Measurements from ENCODE around the gene ETV3L. TPM values are rescaled to one million over a fixed set of nuclear protein-coding genes. Genes with fewer than 3 reads are reported as not detected.
A peak's percentile ranks its signal among the peaks of the same experiment; 100 is the strongest.

Gene ETV3L
- total and polyA plus RNA-seq, 11 donors, result not detected

GRCh38 chr1:157047062-157047410, 52.6 kb downstream of the ETV3L start:
- ATAC-seq (no peak), DNase-seq (no peak)
- H3K4me1 ChIP-seq, result peaks cover 3 to 34% (median 29%) of the 10 kb centered on the region in 12 donors
- H3K27ac ChIP-seq, result no peak overlapping the region
- peaks cover 0 to 9% (median 3%) of the 10 kb centered on the region in 12 donors for H3K9me3 ChIP-seq
- 54 to 70% (median 65%) methylated on average over 2 of the region's 2 CpGs for WGBS, 4 donors
- peaks cover 0 to 4% (median 0%) of the 10 kb centered on the region in 9 donors for H3K27me3 ChIP-seq
- H3K4me3 ChIP-seq, result peak overlapping the region in 1 of 12 donors; percentile 68
- intact Hi-C loops (cut with DNase I), result loop anchor here in 2 of 10 donors (10.0 kb wide), 1 partner anchor 62 kb away; no protein-coding TSS in a partner anchor
- no peak for TF ChIP-seq POLR2A (IDR thresholded peaks at IDR 0.05)
- TF ChIP-seq, protein P1, sequence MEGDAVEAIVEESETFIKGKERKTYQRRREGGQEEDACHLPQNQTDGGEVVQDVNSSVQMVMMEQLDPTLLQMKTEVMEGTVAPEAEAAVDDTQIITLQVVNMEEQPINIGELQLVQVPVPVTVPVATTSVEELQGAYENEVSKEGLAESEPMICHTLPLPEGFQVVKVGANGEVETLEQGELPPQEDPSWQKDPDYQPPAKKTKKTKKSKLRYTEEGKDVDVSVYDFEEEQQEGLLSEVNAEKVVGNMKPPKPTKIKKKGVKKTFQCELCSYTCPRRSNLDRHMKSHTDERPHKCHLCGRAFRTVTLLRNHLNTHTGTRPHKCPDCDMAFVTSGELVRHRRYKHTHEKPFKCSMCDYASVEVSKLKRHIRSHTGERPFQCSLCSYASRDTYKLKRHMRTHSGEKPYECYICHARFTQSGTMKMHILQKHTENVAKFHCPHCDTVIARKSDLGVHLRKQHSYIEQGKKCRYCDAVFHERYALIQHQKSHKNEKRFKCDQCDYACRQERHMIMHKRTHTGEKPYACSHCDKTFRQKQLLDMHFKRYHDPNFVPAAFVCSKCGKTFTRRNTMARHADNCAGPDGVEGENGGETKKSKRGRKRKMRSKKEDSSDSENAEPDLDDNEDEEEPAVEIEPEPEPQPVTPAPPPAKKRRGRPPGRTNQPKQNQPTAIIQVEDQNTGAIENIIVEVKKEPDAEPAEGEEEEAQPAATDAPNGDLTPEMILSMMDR (IDR thresholded peaks at IDR 0.05), result no peak
- no peaks in the 10 kb centered on the region for H3K36me3 ChIP-seq

DNA sequence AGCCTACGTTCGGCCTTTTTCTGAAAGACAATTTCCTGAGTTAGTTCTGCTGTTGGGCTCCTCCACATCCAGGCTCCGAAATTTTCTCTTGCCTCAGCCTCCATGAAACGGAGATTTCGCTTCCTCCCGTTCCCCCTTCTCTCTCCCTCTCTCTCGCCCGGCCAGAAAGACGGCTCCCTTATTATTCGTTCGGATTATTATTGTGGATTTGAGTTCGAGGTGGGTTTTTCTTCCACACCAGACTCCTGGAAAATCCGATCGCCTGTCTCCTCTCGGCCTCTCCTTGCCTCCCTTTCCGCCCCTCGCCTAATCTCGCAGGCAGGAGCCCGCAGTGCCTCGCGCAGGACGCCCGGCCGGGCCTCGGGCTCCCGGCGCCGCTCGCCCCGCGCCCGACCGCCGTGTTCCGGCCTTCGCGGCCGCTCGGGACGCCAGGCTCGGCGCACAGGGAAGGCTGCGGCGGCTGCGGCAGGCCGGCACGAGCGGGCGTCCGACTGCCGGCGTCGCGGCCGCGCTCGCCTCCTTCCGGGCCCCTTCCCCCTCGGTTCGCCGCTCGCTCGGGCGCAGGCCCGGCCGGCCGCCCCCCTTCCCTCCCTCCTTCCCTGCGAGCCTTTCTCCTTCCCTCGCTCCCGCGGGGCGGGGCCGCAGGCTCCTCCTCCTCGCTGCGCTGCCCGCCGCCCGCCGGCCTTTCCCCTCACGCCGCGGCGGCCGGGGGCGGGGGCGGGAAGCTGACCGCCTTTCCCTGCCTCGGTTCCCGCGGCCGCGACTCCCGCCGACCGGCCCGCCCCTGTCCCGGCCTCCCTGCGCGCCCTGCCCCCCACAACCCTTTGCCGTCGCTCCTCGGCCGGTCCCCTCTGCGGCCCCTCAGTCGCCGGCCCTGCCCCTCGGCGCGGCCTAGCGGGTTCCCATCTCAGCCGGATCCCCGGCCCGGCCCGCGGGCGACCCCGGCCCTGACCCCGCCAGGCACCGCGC, 54.1 kb downstream of the ETV3L start, which contains the start of gene ARHGEF11:
Gene ARHGEF11 (minus strand): TSS at position 493 of the 969 bp plus-strand sequence. CDS start 1,412 bp downstream, outside the sequence.
- DNase-seq, result peak; percentile 93 to 95 (median 94)
- H3K4me3 ChIP-seq, result peak within 1 kb of the TSS; percentile 39 to 92 (median 69)
- peak; percentile 90 to 98 (median 98) for ATAC-seq
- H3K27ac ChIP-seq, result peak within 1 kb of the TSS; percentile 76 to 94 (median 90)
- H3K4me1 ChIP-seq, result peaks cover 3 to 49% (median 44%) of the 10 kb centered on the region in 12 donors
- H3K36me3 ChIP-seq, result no peaks in the 10 kb centered on the region
- no peaks in the 10 kb centered on the region for H3K9me3 ChIP-seq
- intact Hi-C loops (cut with DNase I), result loop anchor here in 2 of 10 donors (10.0 kb wide), 1 partner anchor 61 kb away; no protein-coding TSS in a partner anchor
- peaks cover 0 to 4% (median 0%) of the 10 kb centered on the region in 9 donors for H3K27me3 ChIP-seq
- peak in 1 of 2 donors; percentile 66 for TF ChIP-seq POLR2A (IDR thresholded peaks at IDR 0.05)
- TF ChIP-seq, protein P1 (IDR thresholded peaks at IDR 0.05), result no peak
- WGBS, 4 donors, result 0 to 1% (median 0%) methylated on average over 66 to 120 of the region's 120 CpGs

DNA sequence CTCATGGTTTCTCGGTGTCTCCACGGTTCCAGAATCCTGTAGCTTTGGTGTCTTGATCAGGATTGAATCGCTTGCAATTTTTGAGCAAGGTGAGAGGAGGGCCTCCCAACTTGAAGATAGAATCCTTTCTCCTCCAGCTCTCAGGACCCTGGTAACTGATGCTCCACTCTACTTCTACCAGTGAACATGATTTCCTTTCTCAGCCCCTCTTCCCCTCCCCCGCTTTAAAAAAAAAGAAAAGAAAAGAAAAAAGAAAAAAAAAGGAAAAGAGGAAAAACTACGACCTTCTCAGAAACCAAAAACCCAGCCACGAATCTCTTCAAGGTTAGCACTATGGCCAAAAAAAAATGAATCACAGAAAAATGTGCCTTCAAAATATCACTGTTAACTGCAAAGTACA, 55.3 kb downstream of the ETV3L start:
- 46 to 51% (median 47%) methylated on average over 6 of the region's 6 CpGs for WGBS, 4 donors
- H3K9me3 ChIP-seq, result no peaks in the 10 kb centered on the region
- H3K27me3 ChIP-seq, result peaks cover 0 to 4% (median 0%) of the 10 kb centered on the region in 9 donors
- intact Hi-C loops (cut with DNase I), result loop anchor here in 2 of 10 donors (10.0 kb wide), 1 partner anchor 60 kb away; no protein-coding TSS in a partner anchor
- ATAC-seq (no peak), DNase-seq (no peak)
- no peak for TF ChIP-seq POLR2A (IDR thresholded peaks at IDR 0.05)
- TF ChIP-seq, protein P1 (IDR thresholded peaks at IDR 0.05), result no peak
- peak overlapping the region in 11 of 12 donors; percentile 2 to 92 (median 68) for H3K4me3 ChIP-seq
- peaks cover 3 to 58% (median 53%) of the 10 kb centered on the region in 12 donors for H3K4me1 ChIP-seq
- no peaks in the 10 kb centered on the region for H3K36me3 ChIP-seq
- peak overlapping the region in 3 of 12 donors; percentile 28 to 92 (median 89) for H3K27ac ChIP-seq

DNA sequence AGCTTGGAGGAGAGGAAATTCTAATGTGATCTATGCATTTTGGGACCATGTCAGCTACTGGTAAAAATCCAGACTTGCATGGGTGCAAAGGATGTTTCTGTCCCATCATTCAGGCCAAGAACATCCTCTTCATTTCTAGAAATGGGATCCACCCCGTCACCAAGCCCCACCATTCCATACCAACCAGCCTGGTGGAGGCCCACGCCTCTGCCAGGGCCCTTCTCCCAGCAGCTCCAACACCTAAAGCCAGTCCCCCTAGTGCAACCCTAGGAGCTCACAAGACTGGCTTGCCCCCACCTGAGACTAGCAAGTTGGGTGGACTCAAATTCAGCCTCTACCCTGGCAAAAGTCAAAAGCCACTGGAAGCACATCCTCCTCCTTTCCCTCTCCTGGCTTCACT, 55.9 kb downstream of the ETV3L start:
- intact Hi-C loops (cut with DNase I), result loop anchor here in 2 of 10 donors (10.0 kb wide), 1 partner anchor 59 kb away; no protein-coding TSS in a partner anchor
- TF ChIP-seq, protein P1 (IDR thresholded peaks at IDR 0.05), result no peak
- no peak for TF ChIP-seq POLR2A (IDR thresholded peaks at IDR 0.05)

More for the DNA sequence above, 55.9 kb downstream of the ETV3L start:
- H3K36me3 ChIP-seq, result no peaks in the 10 kb centered on the region
- no peak for DNase-seq
- peaks cover 3 to 65% (median 53%) of the 10 kb centered on the region in 12 donors for H3K4me1 ChIP-seq
- peaks cover 0 to 4% (median 0%) of the 10 kb centered on the region in 9 donors for H3K27me3 ChIP-seq
- no peaks in the 10 kb centered on the region for H3K9me3 ChIP-seq
- peak overlapping the region in 1 of 12 donors; percentile 39 for H3K27ac ChIP-seq
- 55 to 79% (median 73%) methylated on average over 2 of the region's 2 CpGs for WGBS, 4 donors
- peak overlapping the region in 11 of 12 donors; percentile 1 to 92 (median 68) for H3K4me3 ChIP-seq
- no peak for ATAC-seq

Data from heart left ventricle (tissue), 16 donors.